LNCaP clone FGC (cell line): ENCODE results near the gene PFDN2.

Source experiments
- DNase-seq: peaks from one replicate; pipeline ENCODE4 v3.0.0-alpha.2; 2011; ENCODE audit warnings: low read depth
- H3K4me3 ChIP-seq: 2 replicates; pipeline ENCODE4 v1.5.1; 2011; ENCODE audit warnings: mild to moderate bottlenecking, low read depth, low read length, control low read depth
- TF ChIP-seq, protein P1 (sequence below): IDR thresholded peaks from 2 replicates; pipeline ENCODE4 v1.5.1; 2012; ENCODE audit warnings: mild to moderate bottlenecking; ENCODE audit not compliant: control insufficient read depth, insufficient read depth; ENCODE audit errors: extremely low read depth

The PFDN2 gene

DNA sequence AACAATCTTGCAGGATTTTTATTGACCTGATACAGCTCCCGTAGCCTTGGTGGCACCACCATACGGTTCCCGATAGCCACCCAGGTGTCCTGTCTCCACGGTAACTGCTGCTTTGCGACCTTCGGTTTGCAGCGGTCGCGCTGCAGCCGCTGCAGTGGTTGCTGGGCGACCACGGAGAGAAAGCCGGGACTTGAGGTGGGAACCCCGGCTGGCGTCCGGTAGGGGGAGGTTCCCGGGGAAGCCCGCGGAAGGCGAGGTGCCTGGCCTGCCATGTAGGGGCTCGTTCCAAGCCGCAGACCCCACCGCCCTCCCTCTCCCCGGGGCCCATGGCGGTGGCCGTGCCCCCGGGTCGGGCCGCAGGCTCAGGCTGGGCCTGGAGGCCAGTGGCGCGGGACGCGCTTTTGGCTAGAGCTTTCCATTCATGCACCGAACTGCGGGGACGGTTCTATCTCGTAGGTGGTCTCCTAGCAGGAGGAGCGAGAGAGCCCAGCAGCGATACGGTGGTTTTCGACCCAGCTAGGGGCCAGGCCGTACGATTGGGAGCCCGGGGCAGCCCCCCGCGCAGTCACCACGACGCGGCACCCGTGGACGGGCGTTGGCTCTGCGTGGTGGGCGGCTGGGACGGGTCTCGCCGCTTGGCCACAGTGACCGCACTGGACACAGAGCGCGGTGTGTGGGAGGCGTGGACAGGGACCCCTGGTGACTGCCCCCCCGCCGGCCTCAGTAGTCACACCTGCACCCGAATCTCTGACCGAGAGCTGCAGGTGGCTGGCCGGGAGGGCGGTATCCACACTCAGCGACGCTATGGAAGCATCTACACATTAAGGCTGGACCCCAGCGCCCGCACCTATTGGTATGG is 19.4 kb downstream of the PFDN2 start, which contains the start of gene KLHDC9:
Gene KLHDC9, plus strand, starts transcription at position 152 of the 859 bp plus-strand sequence. Its CDS starts 175 bp downstream, at position 327.
- TF ChIP-seq, protein P1, sequence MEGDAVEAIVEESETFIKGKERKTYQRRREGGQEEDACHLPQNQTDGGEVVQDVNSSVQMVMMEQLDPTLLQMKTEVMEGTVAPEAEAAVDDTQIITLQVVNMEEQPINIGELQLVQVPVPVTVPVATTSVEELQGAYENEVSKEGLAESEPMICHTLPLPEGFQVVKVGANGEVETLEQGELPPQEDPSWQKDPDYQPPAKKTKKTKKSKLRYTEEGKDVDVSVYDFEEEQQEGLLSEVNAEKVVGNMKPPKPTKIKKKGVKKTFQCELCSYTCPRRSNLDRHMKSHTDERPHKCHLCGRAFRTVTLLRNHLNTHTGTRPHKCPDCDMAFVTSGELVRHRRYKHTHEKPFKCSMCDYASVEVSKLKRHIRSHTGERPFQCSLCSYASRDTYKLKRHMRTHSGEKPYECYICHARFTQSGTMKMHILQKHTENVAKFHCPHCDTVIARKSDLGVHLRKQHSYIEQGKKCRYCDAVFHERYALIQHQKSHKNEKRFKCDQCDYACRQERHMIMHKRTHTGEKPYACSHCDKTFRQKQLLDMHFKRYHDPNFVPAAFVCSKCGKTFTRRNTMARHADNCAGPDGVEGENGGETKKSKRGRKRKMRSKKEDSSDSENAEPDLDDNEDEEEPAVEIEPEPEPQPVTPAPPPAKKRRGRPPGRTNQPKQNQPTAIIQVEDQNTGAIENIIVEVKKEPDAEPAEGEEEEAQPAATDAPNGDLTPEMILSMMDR: 0 out of 2 replicates have a peak, but pooled peaks have one; percentile 4
- DNase-seq: peak; percentile 85
- H3K4me3 ChIP-seq: peak within 1 kb of the TSS; percentile 93

DNA sequence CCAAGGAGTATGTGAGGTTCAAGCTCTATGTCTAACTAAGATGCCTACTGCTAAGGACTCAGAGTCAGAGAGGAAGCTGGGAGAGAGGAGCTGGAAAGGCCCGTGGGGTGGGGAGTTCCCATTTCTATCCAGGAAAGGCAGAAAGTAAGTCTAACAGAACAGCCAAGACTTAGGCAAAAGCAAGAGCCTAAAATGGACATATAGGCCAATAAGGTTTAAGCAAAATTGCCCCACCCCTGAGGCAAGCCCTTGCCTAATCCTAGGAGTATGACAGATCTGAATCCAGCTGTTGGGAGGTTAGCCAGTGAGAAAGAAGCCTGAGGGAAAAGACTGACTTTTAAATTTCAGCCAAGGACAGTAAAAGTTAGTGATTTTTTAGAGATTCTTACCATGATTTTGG is 21.3 kb downstream of the PFDN2 start:
- DNase-seq: no peak
- TF ChIP-seq, protein P1: no peak
- H3K4me3 ChIP-seq: no peak overlapping the region

DNA sequence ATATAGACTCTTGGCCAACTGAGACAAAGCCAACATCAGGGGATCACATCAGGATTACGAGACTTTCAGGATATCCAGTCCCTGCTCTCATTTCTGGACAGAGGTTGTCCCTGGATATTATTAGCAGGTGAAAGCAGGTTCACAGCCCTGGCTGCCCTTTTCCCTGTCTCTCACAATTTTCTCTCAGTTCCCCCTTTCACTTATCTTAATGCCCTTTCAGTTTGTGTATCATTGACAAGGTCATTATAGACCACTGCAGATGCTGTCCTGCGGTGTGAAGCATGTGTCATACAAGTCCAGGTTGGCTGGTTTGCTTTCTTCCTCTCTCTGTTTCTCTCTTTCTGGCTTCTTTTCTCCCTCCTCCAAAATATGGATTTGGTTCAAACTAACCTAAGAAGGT is 21.8 kb downstream of the PFDN2 start:
- TF ChIP-seq, protein P1: no peak
- no peak for DNase-seq
- no peak overlapping the region for H3K4me3 ChIP-seq

DNA sequence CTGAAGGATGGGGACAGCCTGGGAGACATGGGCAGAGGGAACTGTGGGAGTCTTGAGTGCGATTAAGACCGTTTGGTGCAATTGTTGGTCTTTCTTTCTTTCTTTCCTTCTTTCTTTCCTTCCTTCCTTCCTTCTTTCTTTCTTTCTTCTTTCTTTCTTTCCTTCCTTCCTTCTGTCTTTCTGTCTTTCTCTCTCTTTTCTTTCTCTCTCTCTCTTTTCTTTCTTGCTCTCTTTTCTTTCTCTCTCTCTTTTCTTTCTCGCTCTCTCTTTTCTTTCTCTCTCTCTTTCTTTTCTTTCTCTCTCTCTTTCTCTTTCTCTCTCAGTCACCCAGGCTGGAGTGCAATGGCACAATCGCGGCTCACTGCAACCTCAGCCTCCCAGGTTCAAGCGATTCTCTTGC is 22.6 kb downstream of the PFDN2 start:
- no peak for DNase-seq

DNA sequence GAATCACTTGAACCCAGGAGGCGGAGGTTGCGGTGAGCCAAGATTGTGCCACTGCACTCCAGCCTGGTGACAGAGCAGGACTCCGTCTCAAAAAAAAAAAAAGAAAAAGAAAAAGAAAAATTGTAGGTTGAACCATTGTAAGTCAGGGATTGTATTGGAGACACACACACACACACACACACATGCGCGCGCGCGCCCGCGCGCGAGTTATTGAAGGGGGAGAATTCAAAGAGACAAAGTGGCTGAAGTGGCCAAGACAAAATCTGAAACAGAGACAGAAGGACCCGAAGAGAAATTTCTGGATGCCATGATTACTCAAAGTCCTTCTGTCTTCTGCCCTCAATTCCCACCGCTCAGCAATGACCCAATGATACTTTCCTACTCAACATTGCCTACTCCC is 23.4 kb downstream of the PFDN2 start:
- H3K4me3 ChIP-seq: no peak overlapping the region
- no peak for DNase-seq
- TF ChIP-seq, protein P1: no peak

More for the DNA sequence above, 22.6 kb downstream of the PFDN2 start:
- H3K4me3 ChIP-seq: no peak overlapping the region
- TF ChIP-seq, protein P1: no peak

DNA sequence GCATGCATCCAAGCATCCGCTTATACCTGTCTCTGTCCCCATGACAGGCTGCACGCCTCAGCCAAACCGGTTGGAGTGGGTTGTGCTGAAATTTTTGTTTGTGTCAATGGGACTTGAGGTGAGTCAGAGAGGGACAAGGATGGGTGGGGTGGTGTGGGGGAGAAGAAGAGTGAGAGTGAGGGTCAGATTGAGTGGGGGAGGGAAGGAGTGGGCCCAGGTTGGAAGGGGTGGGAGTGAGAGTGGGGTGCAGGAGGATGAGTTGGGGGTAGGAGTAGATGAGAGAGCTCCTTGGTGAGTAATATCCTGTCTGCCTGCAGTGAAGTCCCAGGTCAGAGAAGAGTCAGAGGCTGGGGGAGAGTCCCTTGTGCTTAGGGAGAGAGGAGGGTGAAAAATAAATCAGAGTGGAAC is 25.2 kb downstream of the PFDN2 start:
- H3K4me3 ChIP-seq: no peak overlapping the region
- TF ChIP-seq, protein P1: no peak
- no peak for DNase-seq
